H1 (cell line): Measurements from ENCODE around the gene RADIL. TPM values are rescaled to one million over a fixed set of nuclear protein-coding genes. Genes with fewer than 3 reads are reported as not detected.

ENCODE experiments used
- CTCF ChIA-PET: fragments of 300-600 bp; sonication (Branson Sonifier 250); formaldehyde crosslinking; loops from one replicate; lab custom pipeline; 2021; ENCODE audit not compliant: partially characterized antibody; lab: Charles Lee
- POLR2A ChIA-PET: fragments of 300-600 bp; sonication (Branson Sonifier 250); formaldehyde crosslinking; loops from one replicate; lab custom pipeline; 2021; ENCODE audit warnings: inconsistent platforms; ENCODE audit not compliant: partially characterized antibody; lab: Charles Lee
- DNase-seq, 2 experiments: peaks; one replicate each; pipeline versions ENCODE4 v3.0.0 to v3.0.0-alpha.2; 2010 to 2022; ENCODE audit warnings: low spot score in 2 of 2, low read depth in 1 of 2, mixed read lengths in 1 of 2
- FAIRE-seq: peaks from 2 replicates; lab custom pipeline; 2011; peaks lifted over from hg19 to GRCh38; lab: Jason Lieb, UNC
- H2AFZ ChIP-seq: 2 replicates; pipeline ENCODE4 v1.8.1; 2012; ENCODE audit warnings: low read length, inconsistent platforms
- H2AK5ac ChIP-seq: 2 replicates; pipeline ENCODE4 v1.6.1; 2013; ENCODE audit warnings: low read depth, low read length
- H2BK120ac ChIP-seq: replicated peaks from 2 replicates; pipeline ENCODE3; 2013; ENCODE audit warnings: low read depth, low read length, inconsistent platforms
- H2BK12ac ChIP-seq: 2 replicates; pipeline ENCODE4 v1.6.1; 2013; ENCODE audit warnings: low read depth, low read length
- H2BK15ac ChIP-seq: 2 replicates; pipeline ENCODE4 v1.6.1; 2013; ENCODE audit warnings: low read length
- H2BK20ac ChIP-seq: 2 replicates; pipeline ENCODE4 v1.6.1; 2013; ENCODE audit warnings: low read length
- H2BK5ac ChIP-seq: 2 replicates; pipeline ENCODE4 v1.6.1; 2013; ENCODE audit warnings: low read depth, low read length
- H3K14ac ChIP-seq: 2 replicates; pipeline ENCODE4 v1.6.1; 2013; ENCODE audit warnings: inconsistent platforms; ENCODE audit not compliant: insufficient read length
- H3K18ac ChIP-seq: 2 replicates; pipeline ENCODE4 v1.6.1; 2013; ENCODE audit warnings: low read length; ENCODE audit errors: extremely low read depth
- H3K23ac ChIP-seq: 2 replicates; pipeline ENCODE4 v1.6.1; 2013; ENCODE audit warnings: inconsistent platforms; ENCODE audit not compliant: insufficient read length
- H3K23me2 ChIP-seq: 2 replicates; pipeline ENCODE4 v1.6.1; 2013; ENCODE audit warnings: low read depth, low read length
- H3K27ac ChIP-seq: 2 replicates; pipeline ENCODE4 v1.6.1; 2011; ENCODE audit warnings: low read depth, low read length, inconsistent platforms
- H3K27me3 ChIP-seq, 4 experiments: replicated peaks in 1 of 4; 1 replicate in 1 of 4; 2 replicates in 3 of 4; pipeline versions ENCODE4 v1.6.1 to v1.8.1; 2011 to 2013; ENCODE audit warnings: low read length in 3 of 4, mild to moderate bottlenecking in 3 of 4, inconsistent platforms in 2 of 4, mixed read lengths in 2 of 4, moderate library complexity in 1 of 4; ENCODE audit not compliant: control insufficient read depth in 3 of 4, insufficient read depth in 3 of 4; ENCODE audit errors: extremely low read depth in 1 of 4
- H3K36me3 ChIP-seq, 4 experiments: 2 replicates each; pipeline versions ENCODE4 v1.6.1 to v1.8.1; 2011 to 2013; ENCODE audit warnings: mild to moderate bottlenecking in 4 of 4, low read length in 3 of 4, moderate library complexity in 2 of 4, control low read depth in 1 of 4, inconsistent platforms in 1 of 4; ENCODE audit not compliant: insufficient read depth in 4 of 4, control insufficient read depth in 2 of 4
- H3K4ac ChIP-seq: replicated peaks from 2 replicates; pipeline ENCODE3; 2013; ENCODE audit warnings: low read length, low read depth, mixed read lengths, inconsistent platforms; ENCODE audit not compliant: insufficient read length
- H3K4me1 ChIP-seq, 4 experiments: replicated peaks in 1 of 4; 1 replicate in 1 of 4; 2 replicates in 3 of 4; pipeline versions ENCODE4 v1.6.1 to v1.8.1; 2011 to 2013; ENCODE audit warnings: low read length in 3 of 4, inconsistent platforms in 2 of 4, mixed read lengths in 1 of 4; ENCODE audit not compliant: insufficient read depth in 4 of 4, control insufficient read depth in 3 of 4
- H3K4me2 ChIP-seq, 2 experiments: 2 replicates each; pipeline versions ENCODE4 v1.6.1 to v1.8.1; 2011 to 2013; ENCODE audit warnings: low read depth in 2 of 2, low read length in 2 of 2, control low read depth in 1 of 2, inconsistent platforms in 1 of 2, mild to moderate bottlenecking in 1 of 2; ENCODE audit not compliant: insufficient read depth in 1 of 2
- H3K4me3 ChIP-seq, 4 experiments: fragments of 200-600, 300-600 bp in 1 of 4; sonication (generic), shearing (Covaris generic), sonication (Bioruptor Twin) in 1 of 4; 2 replicates each; pipeline versions ENCODE4 v1.5.1 to v1.8.1; 2011 to 2016; ENCODE audit warnings: low read length in 4 of 4, low read depth in 3 of 4, control low read depth in 2 of 4, inconsistent platforms in 2 of 4, mild to moderate bottlenecking in 2 of 4, mixed read lengths in 1 of 4, moderate library complexity in 1 of 4; ENCODE audit not compliant: insufficient read depth in 2 of 4; ENCODE audit errors: extremely low read depth in 1 of 4
- H3K56ac ChIP-seq: replicated peaks from 2 replicates; pipeline ENCODE3; 2013; ENCODE audit warnings: low read depth, mild to moderate bottlenecking, mixed read lengths, low read length, inconsistent platforms; ENCODE audit not compliant: insufficient read length
- H3K79me1 ChIP-seq: 2 replicates; pipeline ENCODE4 v1.6.1; 2013; ENCODE audit warnings: low read depth, low read length, control low read depth
- H3K79me2 ChIP-seq, 2 experiments: 2 replicates each; pipeline versions ENCODE4 v1.6.1 to v1.8.1; 2012 to 2013; ENCODE audit warnings: low read length in 2 of 2, mild to moderate bottlenecking in 2 of 2, inconsistent platforms in 1 of 2; ENCODE audit not compliant: insufficient read depth in 2 of 2, control insufficient read depth in 1 of 2
- H3K9ac ChIP-seq, 4 experiments: replicated peaks in 1 of 4; 1 replicate in 1 of 4; 2 replicates in 3 of 4; pipeline versions ENCODE4 v1.6.1 to v1.8.1; 2011 to 2013; ENCODE audit warnings: low read depth in 3 of 4, low read length in 3 of 4, control low read depth in 2 of 4, mild to moderate bottlenecking in 2 of 4, moderate library complexity in 2 of 4, inconsistent platforms in 1 of 4; ENCODE audit errors: extremely low read depth in 1 of 4
- H3K9me3 ChIP-seq, 2 experiments: 2 replicates each; pipeline versions ENCODE4 v1.6.1 to v1.8.1; 2012 to 2013; ENCODE audit warnings: mild to moderate bottlenecking in 2 of 2, moderate library complexity in 2 of 2, control low read depth in 1 of 2, inconsistent platforms in 1 of 2, low read depth in 1 of 2, low read length in 1 of 2, mixed read lengths in 1 of 2; ENCODE audit not compliant: insufficient read depth in 2 of 2
- H4K20me1 ChIP-seq, 2 experiments: replicated peaks in 1 of 2; 2 replicates each; pipeline versions ENCODE3 to v1.8.1; 2011 to 2013; ENCODE audit warnings: inconsistent platforms in 2 of 2, low read length in 2 of 2, mild to moderate bottlenecking in 1 of 2; ENCODE audit not compliant: insufficient read depth in 2 of 2, control insufficient read depth in 1 of 2
- H4K5ac ChIP-seq: 2 replicates; pipeline ENCODE4 v1.6.1; 2013; ENCODE audit warnings: low read length, low read depth, mixed read lengths, inconsistent platforms; ENCODE audit not compliant: insufficient read length
- H4K8ac ChIP-seq: 2 replicates; pipeline ENCODE4 v1.8.0; 2013; ENCODE audit warnings: mild to moderate bottlenecking, moderate library complexity, low read length, inconsistent platforms; ENCODE audit not compliant: insufficient read depth; ENCODE audit errors: extremely low read depth
- H4K91ac ChIP-seq: replicated peaks from 2 replicates; pipeline ENCODE3; 2013; ENCODE audit warnings: low read length, mixed read lengths, inconsistent platforms; ENCODE audit not compliant: insufficient read length
- GTF2F1 ChIP-seq: IDR thresholded peaks from 2 replicates; pipeline ENCODE4 v1.6.1; 2012; ENCODE audit warnings: low read depth, low read length, improper control_type of control experiment, borderline replicate concordance
- SIRT6 ChIP-seq: IDR thresholded peaks from one replicate; pipeline ENCODE4 v1.7.1; 2012; ENCODE audit warnings: low read length, inconsistent platforms
- YY1 ChIP-seq: IDR thresholded peaks from 2 replicates; pipeline ENCODE4 v1.6.1; 2011; ENCODE audit warnings: low read depth, mild to moderate bottlenecking, low read length
- WGBS, 2 experiments: shearing (Covaris generic) in 1 of 2; methylation state at CpG; one replicate each; pipeline versions ENCODE4 v1.1.6 to v1.1.7; 2013 to 2015; ENCODE audit warnings: low lambda C conversion rate in 2 of 2, mixed read lengths in 2 of 2, inconsistent platforms in 1 of 2, low coverage in 1 of 2, missing lambda C conversion rate in 1 of 2; ENCODE audit not compliant: insufficient replicate concordance in 2 of 2, insufficient coverage in 1 of 2, insufficient read length in 1 of 2; ENCODE audit errors: extremely low coverage in 1 of 2, missing lambda C conversion rate in 1 of 2; 5-methylcytosine and 5-hydroxymethylcytosine counted together
- polyA plus RNA-seq, 7 experiments: library from polyadenylated mRNA; depleted of rRNA in 3 of 7; stranded (reverse) in 5 of 7; unstranded in 2 of 7; fragments of >200 nt in 5 of 7; fragments of 200-250 nt in 2 of 7; gene quantifications; 1 replicate in 5 of 7; 2 replicates in 1 of 7; 4 replicates in 1 of 7; pipeline versions ENCODE4 v1.2.1 to v1.2.3, GENCODE V29; 2011 to 2013; ENCODE audit warnings: missing spikeins in 2 of 7, mixed read lengths in 2 of 7
- total RNA-seq: library from RNA; stranded (reverse); fragmentation: NEBNext Ultra II Directional; extraction: Animal tissue kit (Norgen Biotek cat#: 25700); gene quantifications from 2 replicates; pipeline ENCODE4 v1.2.1, GENCODE V29; 2021
- TF ChIP-seq, protein P1 (sequence below): IDR thresholded peaks from 2 replicates; pipeline ENCODE4 v1.6.1; 2011; ENCODE audit warnings: low read depth, mild to moderate bottlenecking, low read length; ENCODE audit not compliant: insufficient read depth

Gene RADIL
- total and polyA plus RNA-seq, 2 of the 8 experiments (the other 6 are each of a cell fraction or from before 2014, with no cell fraction given) = 5.0 to 5.4 TPM

DNA sequence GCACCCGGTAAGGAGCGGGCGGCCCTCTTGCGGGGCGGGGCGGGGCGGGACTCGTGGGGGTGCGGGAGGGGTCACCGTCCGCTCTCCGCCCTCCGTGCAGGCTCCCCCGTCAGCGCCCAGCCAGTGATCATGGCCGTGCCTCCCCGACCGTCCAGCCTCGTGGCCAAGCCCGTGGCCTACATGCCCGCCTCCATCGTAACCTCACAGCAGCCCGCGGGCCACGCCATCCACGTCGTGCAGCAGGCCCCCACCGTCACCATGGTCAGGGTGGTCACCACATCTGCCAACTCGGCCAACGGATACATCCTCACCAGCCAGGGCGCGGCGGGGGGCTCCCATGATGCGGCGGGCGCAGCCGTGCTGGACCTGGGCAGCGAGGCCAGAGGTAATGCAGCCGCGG lies 124.3 kb downstream of the RADIL start:
- no peak overlapping the region for H4K8ac ChIP-seq
- WGBS, 2 experiments = 100% methylated on average over 6 of the region's 40 CpGs; no CpG with 5 or more reads in 1 of the 2 experiments
- no peak overlapping the region for H2AK5ac ChIP-seq
- H3K4ac ChIP-seq = no peak overlapping the region
- H4K91ac ChIP-seq = no peak overlapping the region
- H2BK15ac ChIP-seq = no peak overlapping the region
- ChIA-PET POLR2A (no interaction called here), CTCF (interaction anchor here (0.9 to 1.0 kb wide), 2 partner anchors 149 to 152 kb away, joined by 3 to 5 read pairs; no protein-coding TSS in a partner anchor)
- peaks cover 0 to 6% of the 10 kb centered on the region in 2 experiments for H4K20me1 ChIP-seq
- H3K23ac ChIP-seq = no peak overlapping the region
- H3K36me3 ChIP-seq = peaks cover 0 to 5% (median 0%) of the 10 kb centered on the region in 4 experiments; a peak in 2 of 8 replicates
- FAIRE-seq = no peak
- H3K14ac ChIP-seq = no peak overlapping the region
- no peak overlapping the region for H3K4me2 ChIP-seq
- H3K23me2 ChIP-seq = no peaks in the 10 kb centered on the region
- no peak overlapping the region for H3K18ac ChIP-seq
- no peak overlapping the region for H2BK12ac ChIP-seq
- no peaks in the 10 kb centered on the region for H3K9me3 ChIP-seq
- H3K4me1 ChIP-seq = no peaks in the 10 kb centered on the region
- H2AFZ ChIP-seq = no peak overlapping the region
- TF ChIP-seq, protein P1, sequence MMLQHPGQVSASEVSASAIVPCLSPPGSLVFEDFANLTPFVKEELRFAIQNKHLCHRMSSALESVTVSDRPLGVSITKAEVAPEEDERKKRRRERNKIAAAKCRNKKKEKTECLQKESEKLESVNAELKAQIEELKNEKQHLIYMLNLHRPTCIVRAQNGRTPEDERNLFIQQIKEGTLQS = no peak
- TF ChIP-seq YY1 = no peak
- no peak for TF ChIP-seq GTF2F1
- TF ChIP-seq SIRT6 = no peak
- no peak overlapping the region for H3K56ac ChIP-seq
- H2BK20ac ChIP-seq = no peak overlapping the region
- no peak overlapping the region for H3K4me3 ChIP-seq
- no peaks in the 10 kb centered on the region for H3K79me2 ChIP-seq
- no peak overlapping the region for H2BK120ac ChIP-seq
- DNase-seq = no peak
- H4K5ac ChIP-seq = no peak overlapping the region
- no peaks in the 10 kb centered on the region for H3K79me1 ChIP-seq
- H3K27ac ChIP-seq = no peak overlapping the region
- no peak overlapping the region for H2BK5ac ChIP-seq
- no peaks in the 10 kb centered on the region for H3K27me3 ChIP-seq
- H3K9ac ChIP-seq = no peak overlapping the region
